GM19463 (cell line): Measurements from ENCODE around the gene MALSU1.
"Not testable (repeated sequence)": the region's sequence is repeated elsewhere in the genome, so short reads cannot be mapped to it uniquely, and the experiment has no call there.

Source experiments
- ATAC-seq: cut with Tn5 transposase; IDR thresholded peaks from one replicate; pipeline ENCODE4 v1.9.1; 2021; ENCODE audit warnings: mild to moderate bottlenecking, moderate library complexity; ENCODE audit not compliant: unreplicated experiment

Gene MALSU1

GRCh38 chr7:23285657-23286646 lies 13.2 kb upstream of the MALSU1 start:
- ATAC-seq: no peak

DNA sequence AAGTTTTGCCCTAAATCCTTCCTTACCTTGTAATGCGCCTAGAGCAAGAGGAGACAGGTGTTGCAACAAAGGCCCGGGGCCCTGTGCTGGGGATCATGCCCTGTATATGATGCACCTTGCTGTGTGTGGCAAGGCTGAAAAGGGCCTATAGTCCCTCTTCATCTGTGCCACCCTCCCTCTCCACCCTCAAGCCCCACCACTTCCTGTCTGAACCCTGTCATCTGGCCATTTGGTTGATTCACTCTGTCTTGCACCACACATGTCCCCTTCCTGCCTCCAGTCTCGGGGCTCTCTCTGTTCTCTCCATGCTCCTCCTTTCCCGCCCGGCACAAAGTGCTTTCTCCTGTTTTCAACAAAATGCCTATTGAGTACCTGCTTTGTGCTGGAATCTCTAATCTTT lies 11.5 kb upstream of the MALSU1 start:
- no peak for ATAC-seq

DNA sequence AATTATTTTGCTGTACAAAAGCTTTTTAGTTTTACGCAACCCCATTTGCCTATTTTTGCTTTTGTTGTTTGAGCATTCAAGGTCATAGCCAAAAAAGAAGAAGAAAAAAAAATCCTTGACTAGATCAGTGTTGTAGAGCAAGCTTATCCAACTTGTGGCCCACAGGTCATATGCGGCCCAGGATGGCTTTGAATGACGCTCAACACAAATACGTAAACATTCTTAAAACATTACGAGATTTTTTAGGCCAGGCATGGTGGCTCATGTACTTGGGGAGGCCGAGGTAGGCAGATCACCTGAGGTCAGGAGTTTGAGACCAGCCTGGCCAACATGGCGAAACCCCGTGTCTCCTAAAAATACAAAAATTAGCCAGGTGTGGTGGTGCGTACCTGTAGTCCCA lies 8.1 kb upstream of the MALSU1 start:
- no peak for ATAC-seq

GRCh38 chr7:23291957-23292560 lies 7.1 kb upstream of the MALSU1 start:
- no peak for ATAC-seq

- ATAC-seq: no peak
Observed at GRCh38 chr7:23292623-23293022, 6.5 kb upstream of the MALSU1 start.

- ATAC-seq: no peak
Observed at GRCh38 chr7:23293500-23294073, 5.6 kb upstream of the MALSU1 start.

DNA sequence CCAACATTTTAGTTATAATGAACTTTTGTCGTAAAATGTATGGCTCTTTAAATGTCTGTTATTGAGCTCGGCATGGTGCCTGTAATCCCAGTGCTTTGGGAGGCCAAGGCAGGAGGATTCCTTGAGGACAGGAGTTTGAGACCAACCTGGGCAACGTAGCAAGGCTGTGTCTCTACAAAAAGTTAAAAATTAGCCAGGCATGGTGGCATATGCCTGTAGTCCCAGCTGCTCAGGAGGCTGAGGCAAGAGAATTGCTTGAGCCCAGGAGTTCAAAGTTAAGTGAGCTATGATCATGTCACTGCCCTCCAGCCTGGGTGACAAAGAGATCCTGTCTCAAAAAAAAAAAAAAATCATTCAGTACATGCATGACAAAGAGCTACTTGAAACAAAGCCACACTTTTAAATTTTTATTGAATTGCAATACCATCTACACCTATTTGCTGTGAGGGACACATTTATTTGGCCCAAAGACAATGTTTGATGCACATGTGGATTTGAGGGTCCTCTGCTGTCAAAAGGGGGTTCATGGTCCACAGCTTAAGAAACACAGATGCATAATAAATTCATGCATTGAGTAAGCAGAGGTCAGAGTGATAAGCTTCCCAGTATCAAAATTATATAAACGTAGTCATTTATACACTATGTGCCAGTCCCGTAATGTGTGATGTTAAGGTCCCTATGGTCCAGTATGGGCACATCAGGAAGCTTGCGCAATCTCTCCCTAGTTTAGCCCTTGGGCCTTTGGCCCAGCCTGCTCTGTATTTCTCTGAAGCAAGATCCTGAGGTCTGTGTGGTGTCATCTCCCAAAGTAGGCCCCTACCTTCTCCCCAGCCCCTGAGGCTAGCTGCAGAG lies 4.4 kb upstream of the MALSU1 start:
- ATAC-seq: no peak

DNA sequence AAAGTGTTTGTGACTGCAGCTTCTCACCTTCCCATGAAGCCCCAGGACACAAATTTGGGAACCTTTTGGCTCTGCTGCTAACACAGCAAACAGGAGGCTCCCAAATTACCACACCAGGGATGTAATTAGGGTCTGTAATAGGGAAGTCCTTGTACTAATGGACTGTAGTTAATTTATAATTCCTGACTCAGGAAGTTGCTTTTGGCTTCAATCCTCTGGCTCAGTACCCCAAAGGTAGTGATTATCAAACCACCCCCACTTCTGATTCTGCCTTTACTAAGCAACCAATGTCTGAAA lies 3.8 kb upstream of the MALSU1 start:
- no peak for ATAC-seq

- ATAC-seq: no peak
Observed at GRCh38 chr7:23298141-23298881, 828 bp upstream of the MALSU1 start.

DNA sequence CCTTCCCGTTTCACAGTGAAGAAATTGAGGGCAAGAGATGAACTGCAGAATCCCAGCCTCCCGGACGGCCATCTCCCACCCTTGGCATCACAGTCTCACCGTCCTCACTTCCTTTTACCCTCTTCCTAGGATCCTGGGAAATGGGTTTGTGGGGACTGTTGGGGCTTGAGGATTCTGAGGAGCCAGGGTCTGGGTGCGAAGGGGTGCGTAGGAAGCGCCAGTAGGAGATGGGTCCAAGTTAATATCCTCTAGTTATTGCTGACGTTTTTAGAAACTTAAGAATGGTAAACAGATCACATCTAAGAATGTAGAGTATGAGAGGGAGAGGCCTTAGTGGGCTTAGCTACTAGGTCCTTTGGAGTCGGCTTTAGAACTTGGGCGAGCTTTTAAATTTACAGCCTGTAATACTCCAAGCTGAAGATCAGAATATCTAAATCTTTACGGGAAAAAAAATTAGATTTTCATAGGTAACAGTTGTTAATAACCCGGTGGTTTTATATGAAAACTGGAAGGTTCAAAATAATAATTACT lies 696 bp downstream of the MALSU1 start:
- ATAC-seq: no peak

- ATAC-seq: no peak
Observed at GRCh38 chr7:23306936-23307521, 7.9 kb downstream of the MALSU1 start.

DNA sequence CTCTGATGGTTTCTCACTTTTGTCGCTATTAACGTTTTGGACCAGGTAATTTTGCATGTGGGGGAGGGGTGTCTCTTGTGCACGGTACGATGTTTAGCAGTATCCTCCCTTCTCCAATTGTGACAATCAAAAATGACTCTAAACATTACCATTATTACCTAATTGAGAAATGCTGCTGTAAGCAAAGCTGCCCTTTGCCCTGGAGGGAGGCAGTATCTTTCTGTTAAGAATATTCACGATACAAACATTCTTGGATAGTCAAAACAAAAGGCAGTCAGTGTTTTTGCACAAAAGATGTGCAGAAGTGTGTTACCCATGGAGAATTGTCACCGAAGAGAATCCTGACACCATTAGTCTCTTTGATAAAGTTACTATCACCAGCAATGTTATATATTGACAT lies 9.6 kb downstream of the MALSU1 start:
- ATAC-seq: no peak

DNA sequence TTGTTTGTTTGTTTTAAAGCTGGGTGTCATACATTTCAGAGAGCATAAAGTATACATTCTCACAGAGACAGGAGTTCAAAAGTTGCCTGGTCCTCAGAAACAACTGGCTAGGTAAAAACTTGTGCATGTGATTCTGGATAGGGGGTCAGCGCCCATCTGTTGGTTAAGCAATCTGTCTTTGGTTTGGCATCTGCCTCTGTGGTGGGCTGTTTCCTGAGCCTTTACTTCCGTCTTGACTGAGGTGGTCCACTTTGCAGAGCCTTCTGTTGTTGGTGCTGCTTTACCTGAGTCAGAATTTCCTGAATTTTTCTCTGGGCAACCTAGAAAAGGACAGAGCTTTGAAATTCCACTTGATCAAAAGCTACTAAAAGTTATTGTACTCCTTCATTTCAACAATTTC lies 13.0 kb downstream of the MALSU1 start:
- ATAC-seq: not testable (repeated sequence)

- no peak for ATAC-seq
Observed at GRCh38 chr7:23315366-23315765, 16.2 kb downstream of the MALSU1 start.

GRCh38 chr7:23331132-23331531 lies 32.0 kb downstream of the MALSU1 start:
- no peak for ATAC-seq

- ATAC-seq: no peak
Observed at GRCh38 chr7:23332193-23332592, 33.1 kb downstream of the MALSU1 start.

DNA sequence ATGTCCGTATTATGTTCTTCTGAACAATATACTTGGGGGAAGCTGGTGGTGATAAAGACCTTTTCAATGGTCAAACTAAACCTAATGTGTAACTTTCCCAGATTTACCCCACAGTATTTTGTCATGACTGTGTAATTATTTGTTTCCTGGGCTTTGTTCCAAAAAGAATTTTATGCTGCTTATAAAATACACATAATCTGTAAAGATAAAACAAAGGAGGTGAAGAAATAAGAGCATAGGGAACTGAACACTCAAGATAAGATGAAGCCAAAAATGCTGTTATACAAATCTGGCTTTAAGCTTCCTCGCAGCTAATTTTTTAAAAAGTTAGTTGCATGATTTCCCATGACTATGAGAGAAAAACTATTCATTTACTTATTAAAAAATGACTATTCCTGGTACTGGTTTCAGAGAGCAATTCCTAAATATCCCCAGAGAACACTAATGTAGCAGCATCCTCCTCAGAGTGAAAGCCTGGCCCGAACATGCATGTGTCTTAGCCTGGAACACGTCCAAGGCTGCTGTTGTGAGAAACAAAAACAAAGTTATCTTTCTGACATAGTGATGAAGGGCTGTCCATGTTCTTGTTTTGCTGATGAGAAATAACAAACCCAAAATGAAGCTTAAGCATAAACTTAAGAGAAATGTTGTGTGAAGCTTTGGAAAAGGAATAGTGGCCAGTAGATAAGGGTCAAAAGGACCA lies 33.9 kb downstream of the MALSU1 start:
- ATAC-seq: no peak

- no peak for ATAC-seq
Observed at GRCh38 chr7:23333671-23334246, 34.6 kb downstream of the MALSU1 start.

DNA sequence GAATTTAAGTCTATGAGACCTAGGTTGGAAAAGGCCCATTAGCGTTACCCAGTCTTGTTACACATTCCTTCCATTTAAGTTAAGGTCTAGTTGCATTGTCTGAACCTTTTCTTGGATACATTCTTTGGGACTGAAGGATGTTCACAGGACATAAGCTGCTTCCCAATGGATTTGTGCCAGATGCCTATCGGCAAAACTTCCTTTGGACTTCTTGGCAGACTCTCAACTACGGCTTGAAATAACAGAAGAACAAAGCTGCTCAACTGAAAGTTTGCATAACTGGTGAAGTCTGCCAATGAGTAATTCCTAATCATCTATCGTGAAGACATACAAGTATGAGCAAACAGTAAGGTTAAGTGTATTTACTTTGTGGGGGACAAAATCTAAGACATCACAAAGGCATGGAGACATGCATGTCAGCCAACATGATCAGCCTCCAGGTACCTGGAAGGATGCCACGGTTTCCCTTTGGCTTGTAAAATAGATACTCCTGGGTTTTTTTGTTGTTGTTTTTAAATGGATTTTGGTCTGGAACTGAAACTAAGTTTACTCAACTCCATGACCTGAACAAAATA lies 35.4 kb downstream of the MALSU1 start:
- no peak for ATAC-seq
